OCI-LY3 (cell line): Measurements from ENCODE around the gene NDUFB7.

Experiments
- CTCF ChIP-seq: fragments of 200-600, 300-600 bp; sonication (generic); IDR thresholded peaks from 2 replicates; pipeline ENCODE4 v1.5.1; 2014; ENCODE audit warnings: antibody characterized with exemption, low read length, low read depth
- EZH2phosphoT487 ChIP-seq: fragments of 200-600 bp; shearing (Covaris generic); IDR thresholded peaks from 2 replicates; pipeline ENCODE4 v1.6.1; 2018; ENCODE audit warnings: antibody characterized with exemption, mixed run types, low read depth

- no peak for TF ChIP-seq CTCF
- TF ChIP-seq EZH2phosphoT487 = no peak
These were observed 6.6 kb downstream of the NDUFB7 start for GRCh38 chr19:14565298-14565679.
